ENCODE data around the gene TTLL11. TPM values are rescaled to one million over a fixed set of nuclear protein-coding genes. Genes with fewer than 3 reads are reported as not detected.

Gene TTLL11
- total RNA-seq, 2 donors from 2014 or later, result 4.5 to 6.5 TPM

- DNase-seq (no peak), ATAC-seq (no peak)
- intact Hi-C loops (cut with DNase I), result no loop called here
Measured at GRCh38 chr9:121886759-121887485, 206.2 kb downstream of the TTLL11 start.

DNA sequence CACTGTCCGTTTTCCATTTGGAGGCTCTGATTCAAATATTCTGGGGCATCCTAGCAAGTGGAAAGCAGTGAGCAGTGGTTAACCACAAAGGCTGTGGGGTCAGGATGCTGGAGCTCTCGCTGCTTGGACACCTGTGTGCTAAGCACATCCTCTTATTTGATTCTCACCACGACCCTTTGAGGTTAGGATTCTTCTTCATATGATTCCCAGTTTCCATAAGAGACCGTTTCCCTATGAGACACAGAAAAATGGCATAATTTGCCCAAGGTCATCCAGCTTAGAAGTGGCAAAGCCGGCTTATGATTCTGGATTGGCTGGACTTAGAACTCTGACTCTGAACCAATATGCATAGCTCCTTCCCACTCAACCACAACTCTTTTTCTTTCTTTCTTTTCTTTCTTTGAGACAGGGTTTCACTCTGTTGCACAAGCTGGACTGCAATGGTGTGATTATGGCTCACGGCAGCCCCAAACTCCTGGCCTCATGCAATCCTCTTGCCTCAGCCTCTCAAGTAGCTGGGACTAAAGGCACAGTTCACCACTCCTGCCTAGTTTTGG lies 207.7 kb downstream of the TTLL11 start:
- intact Hi-C loops (cut with DNase I), result no loop called here
- ATAC-seq, result no peak
- no peak for DNase-seq

GRCh38 chr9:121884057-121884541 lies 209.0 kb downstream of the TTLL11 start:
- DNase-seq (no peak), ATAC-seq (peak in 1 of 2 donors; percentile 51)
- intact Hi-C loops (cut with DNase I), result no loop called here

- ATAC-seq, result no peak
- DNase-seq, result no peak
- intact Hi-C loops (cut with DNase I), result no loop called here
Measured at GRCh38 chr9:121883281-121884056, 209.6 kb downstream of the TTLL11 start.

GRCh38 chr9:121881920-121882500 lies 211.1 kb downstream of the TTLL11 start:
- DNase-seq (no peak), ATAC-seq (no peak)
- intact Hi-C loops (cut with DNase I), result no loop called here

GRCh38 chr9:121880343-121880898 lies 212.7 kb downstream of the TTLL11 start:
- intact Hi-C loops (cut with DNase I), result no loop called here
- no peak for DNase-seq
- no peak for ATAC-seq

DNA sequence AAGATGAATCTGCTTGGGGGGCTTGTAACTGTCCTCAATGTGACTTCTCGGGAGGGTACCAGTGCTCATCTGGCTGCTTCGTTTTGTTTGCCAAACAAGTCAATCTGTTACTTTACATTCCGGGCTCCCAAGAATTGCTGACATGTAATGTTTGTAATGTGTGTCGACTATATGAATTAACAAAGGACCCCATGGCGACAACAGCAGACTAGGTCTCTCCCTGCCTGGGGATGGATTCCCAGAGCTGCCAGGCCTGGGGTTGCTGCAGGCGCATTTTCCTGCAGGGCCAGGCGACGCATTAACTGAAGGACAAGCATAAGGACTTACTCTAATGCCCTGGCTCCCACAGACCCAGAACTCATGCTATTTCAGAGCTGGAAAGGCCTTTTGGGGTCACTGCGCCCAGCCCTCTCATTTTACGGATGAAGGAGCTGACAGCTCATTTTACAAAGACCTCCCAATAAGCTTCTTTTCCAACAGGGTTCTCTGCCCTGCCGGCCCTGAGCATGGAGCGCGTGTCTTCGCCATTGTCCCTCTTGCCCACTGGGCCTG lies 214.8 kb downstream of the TTLL11 start:
- intact Hi-C loops (cut with DNase I), result no loop called here
- ATAC-seq (no peak), DNase-seq (no peak)

DNA sequence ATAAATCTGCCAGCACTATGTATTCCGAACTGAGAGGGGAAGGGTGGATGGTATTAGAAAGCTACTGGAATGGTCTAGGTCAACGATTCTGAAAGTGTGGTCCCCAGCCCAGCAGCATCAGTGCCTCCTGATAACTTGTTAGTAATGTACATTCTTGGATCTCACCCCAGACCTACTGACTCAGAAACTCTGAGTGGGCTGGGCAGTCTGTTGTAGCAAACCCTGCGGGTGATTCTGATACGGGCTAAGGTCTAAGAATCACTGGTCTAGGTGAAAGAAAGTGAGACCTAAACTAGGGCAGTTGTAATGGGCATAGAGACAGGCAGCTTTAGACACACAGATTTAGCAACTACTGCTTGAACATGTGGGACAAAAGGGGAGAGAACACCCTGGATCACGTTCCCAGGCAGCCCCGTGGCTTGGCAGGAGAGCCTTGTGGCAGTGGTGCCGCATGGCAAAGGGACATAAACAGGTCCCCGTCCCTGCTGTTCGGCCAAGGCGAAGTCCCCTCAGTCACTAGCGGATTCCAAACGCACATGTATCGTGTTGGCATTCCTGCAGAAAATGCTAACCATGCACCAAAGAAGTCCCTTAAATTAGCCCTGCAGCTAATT lies 216.3 kb downstream of the TTLL11 start:
- DNase-seq (no peak), ATAC-seq (peak; percentile 55 to 96)
- intact Hi-C loops (cut with DNase I), result no loop called here

GRCh38 chr9:121876255-121876654 lies 216.9 kb downstream of the TTLL11 start:
- intact Hi-C loops (cut with DNase I), result no loop called here
- ATAC-seq (no peak), DNase-seq (no peak)

DNA sequence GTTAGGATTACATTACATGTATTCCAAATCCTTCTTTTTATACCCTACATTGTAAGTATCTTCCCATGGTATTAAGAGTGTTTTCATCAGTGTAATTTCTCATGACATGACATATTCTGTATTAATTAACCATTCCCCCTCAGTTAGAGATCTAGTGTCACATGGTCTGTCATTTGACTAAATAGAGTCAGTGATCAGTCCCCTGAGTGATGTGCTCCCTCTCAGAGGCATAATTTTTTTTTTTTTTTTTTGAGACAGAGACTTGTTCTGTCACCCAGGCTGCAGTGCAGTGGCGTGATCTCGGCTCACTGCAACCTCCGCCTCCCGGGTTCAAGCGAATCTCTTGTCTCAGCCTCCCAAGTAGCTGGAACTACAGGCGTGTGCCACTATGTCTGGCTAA lies 218.6 kb downstream of the TTLL11 start:
- DNase-seq, result no peak
- ATAC-seq, result no peak
- intact Hi-C loops (cut with DNase I), result no loop called here

DNA sequence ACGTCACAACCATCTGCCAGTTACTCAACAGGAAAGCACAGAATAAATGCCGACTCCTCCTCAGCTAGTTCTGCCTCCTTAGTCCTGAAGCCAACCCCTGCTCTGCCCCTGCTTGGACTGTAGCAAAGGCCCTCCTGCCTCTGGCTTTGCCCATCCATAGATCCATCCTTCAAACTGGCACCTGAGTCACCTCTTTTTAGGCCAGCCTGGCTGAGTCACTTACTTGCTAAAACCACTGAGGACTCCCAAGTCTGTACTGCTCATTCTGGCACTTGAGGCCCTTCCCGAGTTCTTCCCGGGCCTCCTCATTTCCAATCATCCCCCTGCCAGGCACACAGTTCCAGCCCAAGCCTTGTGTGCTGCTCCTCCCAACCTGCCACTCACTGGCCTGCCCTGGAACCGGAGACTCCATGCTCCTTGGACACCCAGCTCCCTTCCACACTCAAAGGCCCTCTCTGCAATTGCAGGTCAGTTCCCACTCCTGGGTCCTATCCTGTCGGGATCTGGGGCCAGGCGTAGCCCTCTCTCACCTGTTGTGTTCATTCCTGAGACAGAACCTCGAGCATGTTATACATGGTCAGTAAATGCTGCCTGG lies 221.6 kb downstream of the TTLL11 start:
- DNase-seq (no peak), ATAC-seq (no peak)
- intact Hi-C loops (cut with DNase I), result no loop called here

GRCh38 chr9:121870271-121870670 lies 222.8 kb downstream of the TTLL11 start:
- intact Hi-C loops (cut with DNase I), result no loop called here
- no peak for DNase-seq
- ATAC-seq, result no peak

GRCh38 chr9:121868626-121869025 lies 224.5 kb downstream of the TTLL11 start:
- intact Hi-C loops (cut with DNase I), result loop anchor here (10.0 kb wide), 3 partner anchors 114 to 324 kb away; no protein-coding TSS in a partner anchor
- ATAC-seq (no peak), DNase-seq (no peak)

- no peak for ATAC-seq
- no peak for DNase-seq
- intact Hi-C loops (cut with DNase I), result loop anchor here (10.0 kb wide), 3 partner anchors 112 to 322 kb away; no protein-coding TSS in a partner anchor
Measured at GRCh38 chr9:121866927-121867326, 226.2 kb downstream of the TTLL11 start.

DNA sequence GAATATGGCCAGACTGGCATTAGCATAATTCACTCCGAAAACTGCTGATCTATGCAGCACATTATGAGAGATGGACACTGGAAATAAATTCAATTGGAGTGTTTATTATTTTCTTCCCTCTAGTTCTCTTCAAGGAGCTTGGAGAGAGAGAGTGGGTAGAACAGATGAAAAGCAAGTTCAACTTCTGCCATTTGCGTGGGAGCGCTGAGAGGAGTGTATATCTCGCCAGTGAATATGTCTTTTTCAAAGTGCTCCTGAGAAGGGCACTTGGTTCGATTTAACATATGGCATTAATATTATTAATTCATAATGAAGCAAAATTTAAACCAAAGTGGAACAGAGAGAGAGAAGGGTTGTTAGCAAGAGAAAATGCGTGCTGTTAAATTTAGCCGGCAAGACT lies 227.2 kb downstream of the TTLL11 start:
- ATAC-seq (no peak), DNase-seq (no peak)
- intact Hi-C loops (cut with DNase I), result loop anchor here (10.0 kb wide), 3 partner anchors 111 to 321 kb away; no protein-coding TSS in a partner anchor

DNA sequence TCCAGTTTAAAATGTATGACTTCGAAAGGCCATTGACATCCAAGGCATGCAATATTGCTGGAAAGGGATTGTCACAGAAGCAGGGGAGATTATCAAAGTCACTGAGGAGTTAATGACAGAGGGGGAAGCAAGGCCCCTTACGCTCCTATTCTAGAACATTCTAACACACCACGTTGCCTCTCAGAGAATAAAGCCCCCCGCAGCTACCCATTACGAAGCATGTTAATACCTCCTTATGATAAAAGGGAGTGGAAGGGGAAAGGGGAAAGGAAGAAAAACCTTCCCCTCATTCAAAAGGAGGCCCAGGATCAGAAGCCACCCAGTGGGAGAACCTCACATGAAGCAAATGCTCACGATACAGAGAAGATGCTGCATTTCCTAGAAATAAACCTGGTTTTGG lies 228.0 kb downstream of the TTLL11 start:
- ATAC-seq (no peak), DNase-seq (no peak)
- intact Hi-C loops (cut with DNase I), result loop anchor here (10.0 kb wide), 3 partner anchors 110 to 320 kb away; no protein-coding TSS in a partner anchor

DNA sequence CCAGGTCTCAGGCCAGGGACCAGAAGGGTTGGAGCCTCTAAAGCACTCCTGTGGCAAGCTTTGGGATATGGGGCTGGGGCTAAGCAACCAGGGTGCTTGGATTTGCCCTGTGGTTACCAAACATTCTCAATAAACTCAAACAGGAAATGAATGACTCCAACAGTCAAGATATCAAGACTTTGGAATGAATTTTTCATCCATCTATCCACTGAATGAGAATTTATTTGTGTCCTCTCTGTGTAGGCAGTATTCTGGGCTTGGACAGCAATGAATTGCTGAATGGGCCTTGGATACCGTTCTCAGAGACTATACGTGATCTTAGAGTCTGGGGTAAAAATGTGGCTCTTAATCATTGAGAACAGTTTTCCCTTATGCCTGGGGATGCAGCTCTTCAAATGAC lies 229.2 kb downstream of the TTLL11 start:
- intact Hi-C loops (cut with DNase I), result loop anchor here (10.0 kb wide), 3 partner anchors 109 to 319 kb away; no protein-coding TSS in a partner anchor

More for the DNA sequence above, 229.2 kb downstream of the TTLL11 start:
- no peak for ATAC-seq
- no peak for DNase-seq

Data from left cardiac atrium (tissue), 4 donors.